Endothelial cell of umbilical vein (primary cell): ENCODE results near the gene CERS5. TPM values are rescaled to one million over a fixed set of nuclear protein-coding genes. Genes with fewer than 3 reads are reported as not detected.

Experiments used
- BruUV-seq: library from RNA; stranded (reverse); fragments of 400-500 nt; replicated peaks from 2 replicates; lab custom pipeline; 2021; lab: Mats Ljungman, UMichigan
- CTCF ChIA-PET: fragments of 300-600, 350-600 bp; sonication (Branson Sonifier 250); formaldehyde crosslinking; loops from one replicate; lab custom pipeline; 2021; ENCODE audit warnings: antibody characterized with exemption, inconsistent platforms; lab: Charles Lee
- POLR2A ChIA-PET: fragments of 300-600, 350-600 bp; sonication (Branson Sonifier 250); formaldehyde crosslinking; loops from one replicate; lab custom pipeline; 2021; ENCODE audit warnings: antibody characterized with exemption, inconsistent platforms; lab: Charles Lee
- DNase-seq: peaks from one replicate; pipeline ENCODE4 v3.0.0-alpha.2; 2011; ENCODE audit warnings: low read depth, low spot score
- FAIRE-seq: peaks from 2 replicates; lab custom pipeline; 2011; peaks lifted over from hg19 to GRCh38; lab: Jason Lieb, UNC
- H2AFZ ChIP-seq: 2 replicates; pipeline ENCODE4 v1.6.0; 2012; ENCODE audit warnings: low read depth, low read length, control low read depth, inconsistent platforms
- H3K27ac ChIP-seq: 2 replicates; pipeline ENCODE4 v1.5.1; 2011; ENCODE audit warnings: low read depth, mild to moderate bottlenecking, control low read depth, low read length, moderate library complexity; ENCODE audit not compliant: insufficient read depth
- H3K27me3 ChIP-seq, 2 experiments: 2 replicates each; pipeline versions ENCODE4 v1.6.0 to v1.6.1; 2011; ENCODE audit warnings: low read length in 2 of 2, mixed read lengths in 1 of 2; ENCODE audit not compliant: control insufficient read depth in 2 of 2, insufficient read depth in 2 of 2
- H3K36me3 ChIP-seq, 2 experiments: 2 replicates in 1 of 2; 3 replicates in 1 of 2; pipeline ENCODE4 v1.5.1; 2011; ENCODE audit warnings: low read length in 2 of 2, mild to moderate bottlenecking in 1 of 2, moderate library complexity in 1 of 2; ENCODE audit not compliant: control insufficient read depth in 2 of 2, insufficient read depth in 2 of 2; ENCODE audit errors: extremely low read depth in 1 of 2
- H3K4me1 ChIP-seq: 3 replicates; pipeline ENCODE4 v1.5.1; 2011; ENCODE audit warnings: mild to moderate bottlenecking, low read length; ENCODE audit not compliant: control insufficient read depth, insufficient read depth; ENCODE audit errors: extremely low read depth
- H3K4me2 ChIP-seq: 2 replicates; pipeline ENCODE4 v1.6.1; 2011; ENCODE audit warnings: low read length, control low read depth, mixed read lengths; ENCODE audit not compliant: insufficient read depth
- H3K4me3 ChIP-seq, 3 experiments: fragments of 200-600 bp in 1 of 3; sonication (generic), shearing (Covaris generic) in 1 of 3; replicated peaks in 1 of 3; 2 replicates each; pipeline ENCODE4 v1.5.1; 2011 to 2016; ENCODE audit warnings: control low read depth in 3 of 3, low read length in 3 of 3, mild to moderate bottlenecking in 2 of 3, inconsistent platforms in 1 of 3, low read depth in 1 of 3, moderate library complexity in 1 of 3; ENCODE audit not compliant: insufficient read depth in 1 of 3
- H3K79me2 ChIP-seq: 2 replicates; pipeline ENCODE4 v1.6.0; 2012; ENCODE audit warnings: low read length, inconsistent platforms; ENCODE audit not compliant: control insufficient read depth, insufficient read depth
- H3K9ac ChIP-seq: replicated peaks from 2 replicates; pipeline ENCODE3; 2011; ENCODE audit warnings: low read length, control low read depth; ENCODE audit not compliant: insufficient read depth; ENCODE audit errors: extremely low read depth
- H3K9me1 ChIP-seq: replicated peaks from 3 replicates; pipeline ENCODE4 v1.6.0; 2011; ENCODE audit warnings: mild to moderate bottlenecking, low read length; ENCODE audit not compliant: control insufficient read depth, insufficient read depth; ENCODE audit errors: extremely low read depth
- H3K9me3 ChIP-seq: replicated peaks from 2 replicates; pipeline ENCODE4 v1.5.1; 2012; ENCODE audit warnings: low read length, inconsistent platforms; ENCODE audit not compliant: control insufficient read depth, insufficient read depth
- H4K20me1 ChIP-seq: replicated peaks from 2 replicates; pipeline ENCODE3; 2011; ENCODE audit warnings: mild to moderate bottlenecking, low read length; ENCODE audit not compliant: control insufficient read depth, insufficient read depth; ENCODE audit errors: extremely low read depth
- EZH2 ChIP-seq: IDR thresholded peaks from 2 replicates; pipeline ENCODE4 v1.6.1; 2012; ENCODE audit warnings: borderline replicate concordance, low read depth, mild to moderate bottlenecking, moderate library complexity, low read length, inconsistent platforms; ENCODE audit not compliant: severe bottlenecking
- FOS ChIP-seq: IDR thresholded peaks from 2 replicates; pipeline ENCODE4 v1.6.1; 2011; ENCODE audit warnings: mild to moderate bottlenecking, low read length, moderate library complexity, borderline replicate concordance; ENCODE audit not compliant: insufficient read depth
- GATA2 ChIP-seq: IDR thresholded peaks from 2 replicates; pipeline ENCODE4 v1.7.0; 2011; ENCODE audit warnings: low read depth, mild to moderate bottlenecking, moderate library complexity, mixed read lengths, low read length; ENCODE audit not compliant: insufficient read length, insufficient read depth
- JUN ChIP-seq: IDR thresholded peaks from 2 replicates; pipeline ENCODE4 v1.6.1; 2011; ENCODE audit warnings: borderline replicate concordance, low read depth; ENCODE audit not compliant: insufficient read length, insufficient read depth
- MAX ChIP-seq: IDR thresholded peaks from 2 replicates; pipeline ENCODE4 v1.6.1; 2011; ENCODE audit not compliant: insufficient read depth, insufficient read length
- MYC ChIP-seq: IDR thresholded peaks from one replicate; pipeline ENCODE4 v1.6.1; 2011; ENCODE audit warnings: mild to moderate bottlenecking, low read depth, low read length
- POLR2A ChIP-seq: IDR thresholded peaks from 2 replicates; pipeline ENCODE4 v1.6.1; 2012; ENCODE audit warnings: low read depth, mild to moderate bottlenecking, control low read depth, low read length
- POLR2AphosphoS5 ChIP-seq: IDR thresholded peaks from 2 replicates; pipeline ENCODE4 v1.6.1; 2012; ENCODE audit warnings: low read depth, mild to moderate bottlenecking, control low read depth, low read length, moderate library complexity; ENCODE audit not compliant: insufficient read depth
- dilution Hi-C: fragments of 300-500 bp; cut with MboI; formaldehyde crosslinking; loops from one replicate; pipeline ENCODE4 v1.15.0; 2019; ENCODE audit warnings: low sequenced_read_pairs; ENCODE audit not compliant: extremely low pct_ligation_motif_present
- intact Hi-C: fragments of 100-400 bp; cut with micrococcal nuclease; formaldehyde crosslinking; loops from one replicate; pipeline ENCODE4 v1.10.0; 2022
- polyA plus RNA-seq, 4 experiments: library from polyadenylated mRNA; depleted of rRNA in 3 of 4; stranded (reverse) in 3 of 4; unstranded in 1 of 4; fragments of >200 nt; gene quantifications; 2 replicates each; pipeline versions ENCODE4 v1.2.1 to v1.2.3, GENCODE V29; 2011 to 2012; ENCODE audit warnings: missing spikeins in 1 of 4
- total RNA-seq: library from RNA; stranded (reverse); gene quantifications from 2 replicates; pipeline ENCODE4 v1.2.3, GENCODE V29; 2021
- TF ChIP-seq, protein P1 (sequence below), 2 donors: IDR thresholded peaks; 1 replicate in 1 of 2; 2 replicates in 1 of 2; pipeline ENCODE4 v1.5.1; 2011; ENCODE audit warnings: low read length in 2 of 2, mild to moderate bottlenecking in 2 of 2, moderate library complexity in 2 of 2, control low read depth in 1 of 2, inconsistent platforms in 1 of 2, low read depth in 1 of 2; ENCODE audit not compliant: insufficient read depth in 1 of 2; ENCODE audit errors: extremely low read depth in 1 of 2

Gene CERS5
- total and polyA plus RNA-seq, 2 donors (not counting 3 experiments of a cell fraction or from before 2014, with no cell fraction given): 60.4 to 108 TPM

- CTCF ChIA-PET: interaction anchor here (0.8 to 2.6 kb wide), 5 partner anchors 11 to 114 kb away, joined by 3 to 15 read pairs (median 4); no protein-coding TSS in a partner anchor
- Histone ChIP-seq H3K4me3 (no peak overlapping the region), H3K27ac (peak overlapping the region; percentile 24), H3K4me2 (no peak overlapping the region), H3K9me1 (no peaks in the 10 kb centered on the region), H2AFZ (no peak overlapping the region), H3K9me3 (no peaks in the 10 kb centered on the region), H3K27me3 (no peaks in the 10 kb centered on the region), H3K4me1 (peaks cover 51% of the 10 kb centered on the region), H3K36me3 (peaks cover 8 to 21% of the 10 kb centered on the region in 2 experiments), H4K20me1 (no peaks in the 10 kb centered on the region), H3K9ac (peak overlapping the region; percentile 33), H3K79me2 (peaks cover 4% of the 10 kb centered on the region)
- intact Hi-C loops (no loop called here), dilution Hi-C loops (no loop called here)
- FAIRE-seq (no peak), DNase-seq (no peak)
- POLR2A ChIA-PET: no interaction called here
- no peak for TF ChIP-seq MYC
- no peak for TF ChIP-seq POLR2A
- TF ChIP-seq GATA2: no peak
- TF ChIP-seq MAX: no peak
- TF ChIP-seq EZH2: no peak
- TF ChIP-seq, protein P1, sequence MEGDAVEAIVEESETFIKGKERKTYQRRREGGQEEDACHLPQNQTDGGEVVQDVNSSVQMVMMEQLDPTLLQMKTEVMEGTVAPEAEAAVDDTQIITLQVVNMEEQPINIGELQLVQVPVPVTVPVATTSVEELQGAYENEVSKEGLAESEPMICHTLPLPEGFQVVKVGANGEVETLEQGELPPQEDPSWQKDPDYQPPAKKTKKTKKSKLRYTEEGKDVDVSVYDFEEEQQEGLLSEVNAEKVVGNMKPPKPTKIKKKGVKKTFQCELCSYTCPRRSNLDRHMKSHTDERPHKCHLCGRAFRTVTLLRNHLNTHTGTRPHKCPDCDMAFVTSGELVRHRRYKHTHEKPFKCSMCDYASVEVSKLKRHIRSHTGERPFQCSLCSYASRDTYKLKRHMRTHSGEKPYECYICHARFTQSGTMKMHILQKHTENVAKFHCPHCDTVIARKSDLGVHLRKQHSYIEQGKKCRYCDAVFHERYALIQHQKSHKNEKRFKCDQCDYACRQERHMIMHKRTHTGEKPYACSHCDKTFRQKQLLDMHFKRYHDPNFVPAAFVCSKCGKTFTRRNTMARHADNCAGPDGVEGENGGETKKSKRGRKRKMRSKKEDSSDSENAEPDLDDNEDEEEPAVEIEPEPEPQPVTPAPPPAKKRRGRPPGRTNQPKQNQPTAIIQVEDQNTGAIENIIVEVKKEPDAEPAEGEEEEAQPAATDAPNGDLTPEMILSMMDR (IDR thresholded peaks at IDR 0.05; ENCODE audit: extremely low read depth in 1 of 2, insufficient read depth in 1 of 2, low read depth in 1 of 2, low read length in 2 of 2): no peak
- no peak for TF ChIP-seq JUN
- no peak for TF ChIP-seq POLR2AphosphoS5
- no peak for TF ChIP-seq FOS
- no TSS peak for BruUV-seq
Observed at GRCh38 chr12:50200552-50201273, 33.5 kb upstream of the CERS5 start.
